ENCODE results near the gene SMARCA1.

The SMARCA1 gene

GRCh38 chrX:129480889-129481288, 42.4 kb downstream of the SMARCA1 start:
- no peak overlapping the region for H3K9ac ChIP-seq (ENCODE audit: low read length)
- H3K4me3 ChIP-seq (ENCODE audit: low read length), result no peak overlapping the region
- peaks cover 2% of the 10 kb centered on the region for H3K27me3 ChIP-seq (ENCODE audit: control insufficient read depth, insufficient read depth, low read length)
- no peaks in the 10 kb centered on the region for H3K36me3 ChIP-seq (ENCODE audit: control insufficient read depth, insufficient read depth, low read length)
- no peak overlapping the region for H3K27ac ChIP-seq (ENCODE audit: low read depth, low read length)
- H3K4me1 ChIP-seq (ENCODE audit: control insufficient read depth, insufficient read depth, low read length), result no peaks in the 10 kb centered on the region

DNA sequence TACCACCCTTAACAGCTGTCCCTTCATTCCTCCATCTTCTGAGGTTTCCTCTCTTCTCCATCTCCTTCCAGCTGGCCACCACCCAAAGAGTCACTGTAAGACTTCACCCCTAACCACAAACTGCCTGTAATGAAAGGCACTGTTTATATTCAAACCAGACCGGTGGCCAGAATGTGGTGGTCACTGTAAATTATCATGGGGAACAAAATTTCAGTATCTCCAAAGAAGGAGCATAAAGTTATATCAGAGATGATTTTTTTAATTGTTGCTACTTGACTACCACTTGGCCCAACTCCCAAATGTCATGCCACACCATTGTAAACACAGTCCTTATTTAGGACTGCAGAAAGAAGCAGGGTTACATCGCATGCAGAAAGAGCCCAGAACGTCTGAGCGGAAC, 44.8 kb downstream of the SMARCA1 start:
- H3K27ac ChIP-seq (ENCODE audit: low read depth, low read length), result peak overlapping the region; percentile 8
- H3K36me3 ChIP-seq (ENCODE audit: control insufficient read depth, insufficient read depth, low read length), result no peaks in the 10 kb centered on the region
- H3K4me1 ChIP-seq (ENCODE audit: control insufficient read depth, insufficient read depth, low read length), result no peaks in the 10 kb centered on the region
- no peak overlapping the region for H3K4me3 ChIP-seq (ENCODE audit: low read length)
- no peaks in the 10 kb centered on the region for H3K27me3 ChIP-seq (ENCODE audit: control insufficient read depth, insufficient read depth, low read length)
- H3K9ac ChIP-seq (ENCODE audit: low read length), result no peak overlapping the region

GRCh38 chrX:129472116-129472515, 51.2 kb downstream of the SMARCA1 start:
- no peak overlapping the region for H3K4me3 ChIP-seq (ENCODE audit: low read length)
- no peak overlapping the region for H3K9ac ChIP-seq (ENCODE audit: low read length)
- no peaks in the 10 kb centered on the region for H3K27me3 ChIP-seq (ENCODE audit: control insufficient read depth, insufficient read depth, low read length)
- H3K27ac ChIP-seq (ENCODE audit: low read depth, low read length), result no peak overlapping the region
- H3K4me1 ChIP-seq (ENCODE audit: control insufficient read depth, insufficient read depth, low read length), result no peaks in the 10 kb centered on the region
- no peaks in the 10 kb centered on the region for H3K36me3 ChIP-seq (ENCODE audit: control insufficient read depth, insufficient read depth, low read length)

GRCh38 chrX:129462707-129463106, 60.6 kb downstream of the SMARCA1 start:
- no peaks in the 10 kb centered on the region for H3K4me1 ChIP-seq (ENCODE audit: control insufficient read depth, insufficient read depth, low read length)
- H3K9ac ChIP-seq (ENCODE audit: low read length), result no peak overlapping the region
- H3K4me3 ChIP-seq (ENCODE audit: low read length), result no peak overlapping the region
- no peaks in the 10 kb centered on the region for H3K27me3 ChIP-seq (ENCODE audit: control insufficient read depth, insufficient read depth, low read length)
- peak overlapping the region; percentile 3 for H3K27ac ChIP-seq (ENCODE audit: low read depth, low read length)
- H3K36me3 ChIP-seq (ENCODE audit: control insufficient read depth, insufficient read depth, low read length), result no peaks in the 10 kb centered on the region

- H3K27me3 ChIP-seq (ENCODE audit: control insufficient read depth, insufficient read depth, low read length), result no peaks in the 10 kb centered on the region
- H3K4me1 ChIP-seq (ENCODE audit: control insufficient read depth, insufficient read depth, low read length), result no peaks in the 10 kb centered on the region
- no peak overlapping the region for H3K27ac ChIP-seq (ENCODE audit: low read depth, low read length)
- H3K9ac ChIP-seq (ENCODE audit: low read length), result no peak overlapping the region
- H3K36me3 ChIP-seq (ENCODE audit: control insufficient read depth, insufficient read depth, low read length), result no peaks in the 10 kb centered on the region
- H3K4me3 ChIP-seq (ENCODE audit: low read length), result no peak overlapping the region
These were observed 61.4 kb downstream of the SMARCA1 start for GRCh38 chrX:129461801-129462456.

DNA sequence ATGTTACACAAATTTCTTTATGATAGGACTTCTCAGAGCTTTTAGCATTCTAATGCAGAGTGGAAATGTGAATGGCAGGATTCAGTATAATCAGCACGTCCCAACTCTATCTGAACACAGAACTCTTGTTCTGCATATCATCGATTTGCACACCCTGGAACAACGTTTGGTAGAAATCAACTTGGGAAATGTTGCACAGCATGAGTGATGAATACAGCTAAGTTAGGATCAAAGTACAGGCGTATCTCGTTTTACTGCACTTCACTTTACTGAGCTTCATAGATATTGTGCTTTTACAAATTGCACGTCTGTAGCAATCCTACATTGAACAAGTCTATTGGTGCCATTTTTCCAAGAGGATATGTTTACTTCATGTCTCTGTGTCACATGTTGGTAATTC, 70.8 kb downstream of the SMARCA1 start:
- H3K4me3 ChIP-seq (ENCODE audit: low read length), result no peak overlapping the region
- H3K27ac ChIP-seq (ENCODE audit: low read depth, low read length), result no peak overlapping the region
- no peaks in the 10 kb centered on the region for H3K27me3 ChIP-seq (ENCODE audit: control insufficient read depth, insufficient read depth, low read length)
- no peak overlapping the region for H3K9ac ChIP-seq (ENCODE audit: low read length)
- H3K36me3 ChIP-seq (ENCODE audit: control insufficient read depth, insufficient read depth, low read length), result no peaks in the 10 kb centered on the region
- H3K4me1 ChIP-seq (ENCODE audit: control insufficient read depth, insufficient read depth, low read length), result no peaks in the 10 kb centered on the region

- Histone ChIP-seq H3K27me3 (ENCODE audit: control insufficient read depth, insufficient read depth, low read length) (no peaks in the 10 kb centered on the region), H3K4me3 (ENCODE audit: low read length) (no peak overlapping the region), H3K36me3 (ENCODE audit: control insufficient read depth, insufficient read depth, low read length) (no peaks in the 10 kb centered on the region), H3K9ac (ENCODE audit: low read length) (no peak overlapping the region), H3K27ac (ENCODE audit: low read depth, low read length) (no peak overlapping the region), H3K4me1 (ENCODE audit: control insufficient read depth, insufficient read depth, low read length) (no peaks in the 10 kb centered on the region)
These were observed 73.2 kb downstream of the SMARCA1 start for GRCh38 chrX:129450123-129450522.

- Histone ChIP-seq H3K9ac (ENCODE audit: low read length) (no peak overlapping the region), H3K27ac (ENCODE audit: low read depth, low read length) (no peak overlapping the region), H3K27me3 (ENCODE audit: control insufficient read depth, insufficient read depth, low read length) (no peaks in the 10 kb centered on the region), H3K4me3 (ENCODE audit: low read length) (no peak overlapping the region), H3K4me1 (ENCODE audit: control insufficient read depth, insufficient read depth, low read length) (no peaks in the 10 kb centered on the region), H3K36me3 (ENCODE audit: control insufficient read depth, insufficient read depth, low read length) (no peaks in the 10 kb centered on the region)
These were observed 74.1 kb downstream of the SMARCA1 start for GRCh38 chrX:129449148-129449547.

- H3K4me1 ChIP-seq (ENCODE audit: control insufficient read depth, insufficient read depth, low read length), result no peaks in the 10 kb centered on the region
- no peak overlapping the region for H3K4me3 ChIP-seq (ENCODE audit: low read length)
- H3K9ac ChIP-seq (ENCODE audit: low read length), result no peak overlapping the region
- H3K36me3 ChIP-seq (ENCODE audit: control insufficient read depth, insufficient read depth, low read length), result no peaks in the 10 kb centered on the region
- no peaks in the 10 kb centered on the region for H3K27me3 ChIP-seq (ENCODE audit: control insufficient read depth, insufficient read depth, low read length)
- H3K27ac ChIP-seq (ENCODE audit: low read depth, low read length), result no peak overlapping the region
These were observed 77.9 kb downstream of the SMARCA1 start for GRCh38 chrX:129445436-129445835.

DNA sequence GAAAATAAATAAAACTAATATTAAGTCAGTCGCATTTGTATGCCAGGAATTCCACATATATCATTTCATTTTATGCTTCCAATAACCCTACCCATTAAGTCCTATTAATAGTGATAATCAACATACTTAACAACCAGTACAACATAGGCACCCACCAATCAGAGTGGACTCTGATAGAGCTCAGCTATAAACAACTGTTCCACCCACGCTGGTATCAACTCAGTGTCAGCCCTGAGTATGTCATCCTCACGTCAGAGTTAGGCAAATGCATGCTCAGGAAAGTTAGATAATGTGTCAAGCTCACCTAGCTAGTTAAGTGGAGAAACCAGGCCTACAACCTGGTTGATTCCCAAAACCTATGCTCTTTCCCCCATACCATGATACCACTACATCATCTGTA, 89.3 kb downstream of the SMARCA1 start:
- H3K4me1 ChIP-seq (ENCODE audit: control insufficient read depth, insufficient read depth, low read length), result no peaks in the 10 kb centered on the region
- H3K36me3 ChIP-seq (ENCODE audit: control insufficient read depth, insufficient read depth, low read length), result no peaks in the 10 kb centered on the region
- H3K9ac ChIP-seq (ENCODE audit: low read length), result no peak overlapping the region
- H3K27ac ChIP-seq (ENCODE audit: low read depth, low read length), result no peak overlapping the region
- H3K4me3 ChIP-seq (ENCODE audit: low read length), result no peak overlapping the region
- H3K27me3 ChIP-seq (ENCODE audit: control insufficient read depth, insufficient read depth, low read length), result no peaks in the 10 kb centered on the region

- H3K4me1 ChIP-seq (ENCODE audit: control insufficient read depth, insufficient read depth, low read length), result no peaks in the 10 kb centered on the region
- no peaks in the 10 kb centered on the region for H3K27me3 ChIP-seq (ENCODE audit: control insufficient read depth, insufficient read depth, low read length)
- H3K4me3 ChIP-seq (ENCODE audit: low read length), result no peak overlapping the region
- no peak overlapping the region for H3K27ac ChIP-seq (ENCODE audit: low read depth, low read length)
- no peak overlapping the region for H3K9ac ChIP-seq (ENCODE audit: low read length)
- no peaks in the 10 kb centered on the region for H3K36me3 ChIP-seq (ENCODE audit: control insufficient read depth, insufficient read depth, low read length)
These were observed 89.8 kb downstream of the SMARCA1 start for GRCh38 chrX:129433461-129433860.

- no peak overlapping the region for H3K27ac ChIP-seq (ENCODE audit: low read depth, low read length)
- no peak overlapping the region for H3K9ac ChIP-seq (ENCODE audit: low read length)
- H3K36me3 ChIP-seq (ENCODE audit: control insufficient read depth, insufficient read depth, low read length), result no peaks in the 10 kb centered on the region
- no peaks in the 10 kb centered on the region for H3K27me3 ChIP-seq (ENCODE audit: control insufficient read depth, insufficient read depth, low read length)
- H3K4me1 ChIP-seq (ENCODE audit: control insufficient read depth, insufficient read depth, low read length), result no peaks in the 10 kb centered on the region
- no peak overlapping the region for H3K4me3 ChIP-seq (ENCODE audit: low read length)
These were observed 96.0 kb downstream of the SMARCA1 start for GRCh38 chrX:129427267-129427666.

DNA sequence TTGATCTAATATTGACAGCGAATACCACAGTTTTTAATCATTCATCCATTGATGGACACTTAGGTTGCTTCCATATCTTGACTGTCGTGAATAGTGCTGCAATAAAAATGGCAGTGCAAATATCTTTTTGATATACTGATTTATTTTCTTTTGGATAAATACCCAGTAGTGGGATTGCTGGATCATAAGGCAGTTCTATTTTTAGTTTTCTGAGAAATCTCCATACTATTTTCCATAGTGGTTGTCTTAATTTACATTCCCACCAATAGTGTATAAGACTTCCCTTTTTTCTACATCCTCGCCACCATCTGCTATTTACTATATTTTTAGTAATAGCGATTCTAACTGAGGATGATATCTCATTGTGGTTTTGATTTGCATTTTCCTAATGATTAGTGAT, 100.1 kb downstream of the SMARCA1 start:
- Histone ChIP-seq H3K9ac (ENCODE audit: low read length) (no peak overlapping the region), H3K27me3 (ENCODE audit: control insufficient read depth, insufficient read depth, low read length) (no peaks in the 10 kb centered on the region), H3K4me3 (ENCODE audit: low read length) (no peak overlapping the region), H3K36me3 (ENCODE audit: control insufficient read depth, insufficient read depth, low read length) (no peaks in the 10 kb centered on the region), H3K27ac (ENCODE audit: low read depth, low read length) (no peak overlapping the region), H3K4me1 (ENCODE audit: control insufficient read depth, insufficient read depth, low read length) (no peaks in the 10 kb centered on the region)
